K562 (cell line): ENCODE data around the gene PYCR2. TPM values are rescaled to one million over a fixed set of nuclear protein-coding genes. Genes with fewer than 3 reads are reported as not detected.

Source experiments
- ATAC-seq: fragments of 200-7000 bp; cut with Tn5 transposase; 3 replicates; pipeline ENCODE4 v1.9.1; 2020; ENCODE audit warnings: moderate library complexity
- BruUV-seq: library from RNA; stranded (reverse); fragments of 400-500 nt; replicated peaks from 2 replicates; lab custom pipeline; 2021; lab: Mats Ljungman, UMichigan
- CTCF ChIA-PET: fragments of 300-600 bp; formaldehyde crosslinking; extraction: SDS; loops from one replicate; lab custom pipeline; 2021; ENCODE audit warnings: low intra/inter-chr PET ratio; lab: Yijun Ruan, JAX
- POLR2A ChIA-PET: fragments of 300-600, 350-650 bp; sonication (Branson Sonifier 250); formaldehyde crosslinking; extraction: SDS; loops from one replicate; lab custom pipeline; 2021; ENCODE audit warnings: antibody characterized with exemption, inconsistent platforms; lab: Yijun Ruan, JAX
- DNase-seq, 4 experiments: peaks; one replicate each; pipeline versions ENCODE4 v3.0.0 to v3.0.0-alpha.2; 2011 to 2018; ENCODE audit warnings: low spot score in 3 of 4, mixed read lengths in 3 of 4; ENCODE audit errors: extremely low read depth in 1 of 4
- FAIRE-seq: peaks from 2 replicates; lab custom pipeline; 2011; peaks lifted over from hg19 to GRCh38; lab: Jason Lieb, UNC
- H2AFZ ChIP-seq: 2 replicates; pipeline ENCODE4 v1.6.0; 2011; ENCODE audit warnings: low read depth, low read length, control low read depth, inconsistent platforms
- H3K27ac ChIP-seq: fragments of 200-600 bp; 3 replicates; pipeline ENCODE4 v1.8.0; 2011; ENCODE audit warnings: low read depth, mild to moderate bottlenecking, control low read depth, inconsistent platforms, low read length, moderate library complexity, mixed read lengths; ENCODE audit errors: extremely low read depth
- H3K27me3 ChIP-seq, 2 experiments: fragments of 300-600 bp in 1 of 2; 2 replicates in 1 of 2; 3 replicates in 1 of 2; pipeline versions ENCODE4 v1.6.0 to v1.8.0; 2011; ENCODE audit warnings: inconsistent platforms in 2 of 2, low read length in 2 of 2, mild to moderate bottlenecking in 1 of 2, mixed read lengths in 1 of 2, moderate library complexity in 1 of 2; ENCODE audit not compliant: control insufficient read depth in 2 of 2, insufficient read depth in 2 of 2
- H3K36me3 ChIP-seq: fragments of 300-600 bp; 3 replicates; pipeline ENCODE4 v1.8.0; 2011; ENCODE audit warnings: mild to moderate bottlenecking, low read length, inconsistent platforms; ENCODE audit not compliant: control insufficient read depth, insufficient read depth
- H3K4me1 ChIP-seq, 2 experiments: fragments of 200-600 bp in 1 of 2; replicated peaks in 1 of 2; 2 replicates in 1 of 2; 3 replicates in 1 of 2; pipeline versions ENCODE4 v1.5.1 to v1.8.0; 2011; ENCODE audit warnings: inconsistent platforms in 2 of 2, low read length in 2 of 2, mild to moderate bottlenecking in 1 of 2, mixed read lengths in 1 of 2, moderate library complexity in 1 of 2; ENCODE audit not compliant: control insufficient read depth in 2 of 2, insufficient read depth in 2 of 2
- H3K4me2 ChIP-seq: 2 replicates; pipeline ENCODE4 v1.6.1; 2011; ENCODE audit warnings: low read length, control low read depth, inconsistent platforms, mixed read lengths; ENCODE audit not compliant: insufficient read depth
- H3K4me3 ChIP-seq: fragments of 200-600 bp; sonication (generic), shearing (Covaris generic); 2 replicates; pipeline ENCODE4 v1.5.1; 2016; ENCODE audit warnings: control low read depth, inconsistent platforms
- H3K79me2 ChIP-seq: fragments of 200-600 bp; 3 replicates; pipeline ENCODE4 v1.8.0; 2011; ENCODE audit warnings: low read length, inconsistent platforms; ENCODE audit not compliant: control insufficient read depth, insufficient read depth
- H3K9ac ChIP-seq, 2 experiments: 2 replicates each; pipeline versions ENCODE4 v1.6.0 to v1.6.1; 2011; ENCODE audit warnings: low read depth in 2 of 2, low read length in 2 of 2, control low read depth in 1 of 2, inconsistent platforms in 1 of 2, mild to moderate bottlenecking in 1 of 2, mixed read lengths in 1 of 2; ENCODE audit not compliant: insufficient read depth in 1 of 2
- H3K9me1 ChIP-seq: one replicate; pipeline ENCODE4 v1.6.0; 2011; ENCODE audit warnings: inconsistent platforms, mild to moderate bottlenecking, low read length, moderate library complexity; ENCODE audit not compliant: control insufficient read depth, insufficient read depth
- H3K9me3 ChIP-seq: replicated peaks from 2 replicates; pipeline ENCODE4 v1.5.1; 2011; ENCODE audit warnings: low read depth, low read length, inconsistent platforms; ENCODE audit not compliant: control insufficient read depth, insufficient read depth
- H4K20me1 ChIP-seq: replicated peaks from 2 replicates; pipeline ENCODE4 v1.6.1; 2011; ENCODE audit warnings: low read length, inconsistent platforms, mixed read lengths; ENCODE audit not compliant: control insufficient read depth, insufficient read depth
- ATF7 ChIP-seq: fragments of 450-650 bp; IDR thresholded peaks from 2 replicates; pipeline ENCODE4 v1.7.1; 2014; ENCODE audit warnings: mild to moderate bottlenecking, moderate library complexity
- CREM ChIP-seq: IDR thresholded peaks from 2 replicates; pipeline ENCODE4 v1.6.1; 2014; ENCODE audit warnings: antibody characterized with exemption, low read depth
- FOS ChIP-seq: IDR thresholded peaks from 3 replicates; pipeline ENCODE4 v1.6.1; 2011; ENCODE audit not compliant: insufficient read length; ENCODE audit errors: extremely low read depth
- MCM5 ChIP-seq: fragments of 450-650 bp; IDR thresholded peaks from 2 replicates; pipeline ENCODE4 v1.6.1; 2016; ENCODE audit warnings: low read depth
- RHOXF2B ChIP-seq: fragments of 250-450 bp; sonication (Bioruptor Pico); conservative IDR thresholded peaks from 2 replicates; pipeline ENCODE4 v1.5.1; 2021
- SRSF7 ChIP-seq: fragments of 200-400 bp; formaldehyde crosslinking; optimal IDR thresholded peaks from 2 replicates; pipeline ENCODE3; 2017; ENCODE audit warnings: mild to moderate bottlenecking, low read depth, low read length
- TCFL5 ChIP-seq: fragments of 250-450 bp; sonication (Bioruptor Pico); conservative IDR thresholded peaks from 2 replicates; pipeline ENCODE4 v1.6.1; 2021; ENCODE audit warnings: mild to moderate bottlenecking, moderate library complexity, matching md5 sums
- ZBTB1 ChIP-seq: sonication (generic); formaldehyde crosslinking; IDR thresholded peaks from 2 replicates; pipeline ENCODE4 v1.8.1; 2023; ENCODE audit warnings: missing genetic modification reagents, low read depth, mild to moderate bottlenecking, borderline replicate concordance
- WGBS: fragments of 100-300 bp; shearing (Covaris generic); methylation state at CpG from one replicate; pipeline ENCODE4 v1.1.6; 2016; ENCODE audit warnings: low coverage, mixed read lengths; ENCODE audit not compliant: insufficient coverage; ENCODE audit errors: missing lambda C conversion rate; 5-methylcytosine and 5-hydroxymethylcytosine counted together
- in situ Hi-C: fragments of 300-500 bp; cut with MboI; formaldehyde crosslinking; loops from 4 replicates; pipeline ENCODE4 v1.15.0; 2018; ENCODE audit warnings: inconsistent platforms, mixed read lengths
- intact Hi-C: fragments of 100-400 bp; cut with micrococcal nuclease; formaldehyde crosslinking; loops from 2 replicates; pipeline ENCODE4 v1.14.2; 2022
- polyA plus RNA-seq, 8 experiments: library from polyadenylated mRNA; depleted of rRNA in 4 of 8; stranded (reverse) in 5 of 8; unstranded in 3 of 8; fragments of >200 nt; fragmentation: Nextera tagmentation in 2 of 8; fragmentation: Illumina TruSeq in 1 of 8; extraction: Ambion mirVana in 2 of 8; extraction: Trizol in 1 of 8; gene quantifications; 2 replicates each; pipeline versions ENCODE4 v1.2.1 to v1.2.3, GENCODE V29; 2011 to 2014; ENCODE audit warnings: inconsistent platforms in 1 of 8, missing spikeins in 1 of 8
- total RNA-seq, 7 experiments: library from RNA; depleted of rRNA in 6 of 7; stranded (reverse); fragments of >200 nt in 6 of 7; fragmentation: Illumina TruSeq in 2 of 7; extraction: Trizol in 2 of 7; gene quantifications; 2 replicates each; pipeline versions ENCODE4 v1.2.1 to v1.2.3, GENCODE V29; 2011 to 2021; ENCODE audit warnings: low replicate concordance in 1 of 7
- TF ChIP-seq, protein P1 (sequence below): fragments of 450-650 bp; IDR thresholded peaks from 2 replicates; pipeline ENCODE4 v1.6.1; 2016; ENCODE audit warnings: antibody characterized with exemption
- TF ChIP-seq, protein P2 (sequence below), 2 experiments: fragments of 450-650 bp; formaldehyde crosslinking in 1 of 2; IDR thresholded peaks; 2 replicates each; pipeline versions ENCODE4 v1.4.0 to v1.6.1; 2014 to 2020; ENCODE audit warnings: mild to moderate bottlenecking in 2 of 2, borderline replicate concordance in 1 of 2, low read depth in 1 of 2

Gene PYCR2
- total and polyA plus RNA-seq, 9 of the 15 experiments (the other 6 are each of a cell fraction or from before 2014, with no cell fraction given), result 5.5 to 219 (median 127) TPM

DNA sequence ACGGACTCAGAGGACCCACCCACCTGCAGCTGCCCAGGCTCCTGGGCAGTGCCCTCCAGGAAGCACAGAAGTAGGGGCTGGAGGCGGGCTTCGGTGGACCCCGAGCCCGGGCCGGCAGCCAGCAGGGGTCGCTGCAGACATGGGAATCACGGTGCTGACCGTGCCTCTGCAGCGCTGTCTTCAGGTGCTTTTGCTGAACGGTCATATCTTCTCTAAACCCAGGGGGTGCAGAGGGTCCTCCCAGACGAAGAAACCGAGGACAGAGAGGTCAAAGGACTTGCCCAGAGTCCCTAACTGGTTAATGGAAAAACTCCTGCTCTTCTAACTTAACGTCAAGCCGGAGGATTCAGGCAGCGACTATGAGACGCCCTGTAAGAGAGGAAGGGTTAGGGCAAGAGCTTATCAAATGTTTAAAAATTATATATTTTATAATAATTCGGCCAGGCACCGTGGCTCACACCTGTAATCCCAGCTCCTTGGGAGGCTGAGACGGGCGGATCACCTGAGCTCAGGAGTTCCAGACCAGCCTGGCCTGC, 38.5 kb upstream of the PYCR2 start:
- intact Hi-C loops (loop anchor here (1.0 to 5.0 kb wide), 4 partner anchors 34 to 410 kb away; partner anchors contain the start of gene TMEM63A), in situ Hi-C loops (no loop called here)
- H2AFZ ChIP-seq, result peak overlapping the region; percentile 89
- peak overlapping the region; percentile 64 for H3K4me2 ChIP-seq
- H3K9me1 ChIP-seq, result no peaks in the 10 kb centered on the region
- no peak overlapping the region; the same call in 2 of the 3 replicates for H3K27ac ChIP-seq
- no peaks in the 10 kb centered on the region for H3K79me2 ChIP-seq
- H3K27me3 ChIP-seq, result no peaks in the 10 kb centered on the region
- peak overlapping the region; percentile 16 to 83 for H3K9ac ChIP-seq
- peak; percentile 91 for FAIRE-seq
- peak; percentile 89 to 91 (median 90) for DNase-seq
- H3K9me3 ChIP-seq, result no peaks in the 10 kb centered on the region
- H3K4me1 ChIP-seq, result peaks cover 0 to 12% of the 10 kb centered on the region in 2 experiments; a peak in 4 of 5 replicates
- 15% methylated on average over 21 of the region's 21 CpGs for WGBS
- peak; percentile 99 for ATAC-seq
- ChIA-PET CTCF (interaction anchor here (0.7 to 2.3 kb wide), 10 partner anchors 11 to 488 kb away, joined by 3 to 9 read pairs (median 5); no protein-coding TSS in a partner anchor), POLR2A (interaction anchor here (0.6 to 2.3 kb wide), 14 partner anchors 10 to 1239 kb away, joined by 3 to 6 read pairs (median 4); partner anchors contain the start of genes PYCR2 and SDE2)
- no peaks in the 10 kb centered on the region for H4K20me1 ChIP-seq
- BruUV-seq, result no TSS peak
- no peaks in the 10 kb centered on the region for H3K36me3 ChIP-seq
- H3K4me3 ChIP-seq, result peak overlapping the region; percentile 15
- TF ChIP-seq TCFL5 (CRISPR knock-in tag) (no peak), SRSF7 (no peak), RHOXF2B (no peak), FOS (no peak), MCM5 (no peak), CREM (peak; percentile 67), ZBTB1 (CRISPR knock-in tag) (no peak), ATF7 (peak; percentile 55; the same call in 1 of the 2 replicates)
- TF ChIP-seq, protein P1, sequence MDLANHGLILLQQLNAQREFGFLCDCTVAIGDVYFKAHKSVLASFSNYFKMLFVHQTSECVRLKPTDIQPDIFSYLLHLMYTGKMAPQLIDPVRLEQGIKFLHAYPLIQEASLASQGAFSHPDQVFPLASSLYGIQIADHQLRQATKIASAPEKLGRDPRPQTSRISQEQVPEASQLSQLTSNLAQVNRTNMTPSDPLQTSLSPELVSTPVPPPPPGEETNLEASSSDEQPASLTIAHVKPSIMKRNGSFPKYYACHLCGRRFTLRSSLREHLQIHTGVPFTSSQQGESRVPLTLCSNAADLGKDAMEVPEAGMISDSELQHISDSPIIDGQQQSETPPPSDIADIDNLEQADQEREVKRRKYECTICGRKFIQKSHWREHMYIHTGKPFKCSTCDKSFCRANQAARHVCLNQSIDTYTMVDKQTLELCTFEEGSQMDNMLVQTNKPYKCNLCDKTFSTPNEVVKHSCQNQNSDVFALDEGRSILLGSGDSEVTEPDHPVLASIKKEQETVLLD, result peak; percentile 60; the same call in 1 of the 2 replicates
- TF ChIP-seq, protein P2, sequence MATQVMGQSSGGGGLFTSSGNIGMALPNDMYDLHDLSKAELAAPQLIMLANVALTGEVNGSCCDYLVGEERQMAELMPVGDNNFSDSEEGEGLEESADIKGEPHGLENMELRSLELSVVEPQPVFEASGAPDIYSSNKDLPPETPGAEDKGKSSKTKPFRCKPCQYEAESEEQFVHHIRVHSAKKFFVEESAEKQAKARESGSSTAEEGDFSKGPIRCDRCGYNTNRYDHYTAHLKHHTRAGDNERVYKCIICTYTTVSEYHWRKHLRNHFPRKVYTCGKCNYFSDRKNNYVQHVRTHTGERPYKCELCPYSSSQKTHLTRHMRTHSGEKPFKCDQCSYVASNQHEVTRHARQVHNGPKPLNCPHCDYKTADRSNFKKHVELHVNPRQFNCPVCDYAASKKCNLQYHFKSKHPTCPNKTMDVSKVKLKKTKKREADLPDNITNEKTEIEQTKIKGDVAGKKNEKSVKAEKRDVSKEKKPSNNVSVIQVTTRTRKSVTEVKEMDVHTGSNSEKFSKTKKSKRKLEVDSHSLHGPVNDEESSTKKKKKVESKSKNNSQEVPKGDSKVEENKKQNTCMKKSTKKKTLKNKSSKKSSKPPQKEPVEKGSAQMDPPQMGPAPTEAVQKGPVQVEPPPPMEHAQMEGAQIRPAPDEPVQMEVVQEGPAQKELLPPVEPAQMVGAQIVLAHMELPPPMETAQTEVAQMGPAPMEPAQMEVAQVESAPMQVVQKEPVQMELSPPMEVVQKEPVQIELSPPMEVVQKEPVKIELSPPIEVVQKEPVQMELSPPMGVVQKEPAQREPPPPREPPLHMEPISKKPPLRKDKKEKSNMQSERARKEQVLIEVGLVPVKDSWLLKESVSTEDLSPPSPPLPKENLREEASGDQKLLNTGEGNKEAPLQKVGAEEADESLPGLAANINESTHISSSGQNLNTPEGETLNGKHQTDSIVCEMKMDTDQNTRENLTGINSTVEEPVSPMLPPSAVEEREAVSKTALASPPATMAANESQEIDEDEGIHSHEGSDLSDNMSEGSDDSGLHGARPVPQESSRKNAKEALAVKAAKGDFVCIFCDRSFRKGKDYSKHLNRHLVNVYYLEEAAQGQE (IDR thresholded peaks at IDR 0.05; ENCODE audit: borderline replicate concordance), result peak; percentile 84
- TF ChIP-seq, protein P2 (CRISPR knock-in tag; IDR thresholded peaks at IDR 0.05; ENCODE audit: low read depth), result no peak
